ENCODE data around the gene OR2B6. TPM values are rescaled to one million over a fixed set of nuclear protein-coding genes. Genes with fewer than 3 reads are reported as not detected.

OR2B6 gene
- total RNA-seq, 1 experiment from 2014 or later = not detected

- Histone ChIP-seq H2BK15ac (ENCODE audit: low read depth, low read length) (no peak overlapping the region), H2BK120ac (ENCODE audit: low read depth, low read length, poor library complexity, severe bottlenecking) (no peak overlapping the region), H2BK20ac (ENCODE audit: low read depth, low read length, poor library complexity, severe bottlenecking) (no peak overlapping the region), H3K56ac (ENCODE audit: insufficient read length, low read depth, low read length) (no peak overlapping the region), H3T11ph (ENCODE audit: low read length) (no peak overlapping the region), H3K4me2 (ENCODE audit: insufficient read depth, insufficient read length, low read length) (no peak overlapping the region), H3K23me2 (ENCODE audit: insufficient read length, low read depth, low read length, poor library complexity, severe bottlenecking) (no peaks in the 10 kb centered on the region), H3K27me3 (ENCODE audit: insufficient read depth, low read length) (no peaks in the 10 kb centered on the region), H3K18ac (ENCODE audit: insufficient read length, low read depth, low read length) (no peak overlapping the region), H4K8ac (replicated peaks; ENCODE audit: insufficient read length, low read depth, low read length) (no peak overlapping the region), H3K4ac (ENCODE audit: low read depth, low read length) (no peak overlapping the region), H3K23ac (ENCODE audit: insufficient read length, low read depth, low read length) (no peak overlapping the region), H4K20me1 (ENCODE audit: control insufficient read depth, insufficient read depth, insufficient read length) (no peaks in the 10 kb centered on the region), H3K14ac (ENCODE audit: insufficient read depth, low read length) (no peak overlapping the region), H3K79me2 (ENCODE audit: insufficient read depth, low read length) (no peaks in the 10 kb centered on the region), H3K4me1 (ENCODE audit: insufficient read depth, low read length) (no peaks in the 10 kb centered on the region), H3K9ac (ENCODE audit: extremely low read depth, insufficient read length, low read length) (no peak overlapping the region), H2BK12ac (ENCODE audit: insufficient read length, low read depth, low read length) (no peak overlapping the region), H3K9me3 (ENCODE audit: control insufficient read depth, low read depth, low read length) (no peaks in the 10 kb centered on the region), H3K27ac (ENCODE audit: insufficient read length, low read depth, low read length) (no peak overlapping the region), H4K5ac (ENCODE audit: insufficient read length, low read depth, low read length) (no peak overlapping the region), H2AFZ (ENCODE audit: low read length) (no peak overlapping the region), H2AK5ac (ENCODE audit: insufficient read length, low read length) (no peak overlapping the region), H2BK5ac (ENCODE audit: insufficient read length, low read length) (no peak overlapping the region), H4K91ac (ENCODE audit: insufficient read length, low read depth, low read length) (no peak overlapping the region), H3K79me1 (ENCODE audit: insufficient read depth, low read depth, low read length, poor library complexity, severe bottlenecking) (no peaks in the 10 kb centered on the region)
- no peak for DNase-seq
- H3K36me3 Mint-ChIP-seq (ENCODE audit: insufficient read depth in 1 of 3, low read depth in 3 of 3) = 0 out of 7 replicates have a peak, but pooled peaks cover 0 to 1% (median 0%) of the 10 kb centered on the region in 3 experiments
- H3K27ac Mint-ChIP-seq = no peak overlapping the region
- no peaks in the 10 kb centered on the region; the same call in 1 of the 2 replicates for H3K27me3 Mint-ChIP-seq (ENCODE audit: low read depth)
- WGBS (ENCODE audit: extremely low coverage, insufficient read length, low lambda C conversion rate) = no CpG with 5 or more reads among the region's 2 CpGs
- no peaks in the 10 kb centered on the region for H3K4me1 Mint-ChIP-seq
- no peak overlapping the region for H3K4me3 Mint-ChIP-seq
- TF ChIP-seq CTCF (conservative IDR thresholded peaks at IDR 0.05) = no peak
- H3K9me3 Mint-ChIP-seq = peaks cover 8 to 14% of the 10 kb centered on the region in 2 experiments
Measured at GRCh38 chr6:27970444-27970843, 13.4 kb downstream of the OR2B6 start.

All from H9 (cell line).